Stimulated activated effector memory CD8-positive, alpha-beta T cell treated with anti-CD3 and anti-CD28 coated beads, Interleukin-12 subunit alpha, Interleukin-12 subunit beta, amount 100 ng/mL, for 72 hours (primary cell): ENCODE data around the gene ZP1.

Experiments
- ATAC-seq: fragments of 150-1000 bp; cut with Tn5 transposase; 2 replicates; pipeline ENCODE4 v1.10.0; 2021
- DNase-seq, 2 donors: peaks; one replicate each; pipeline ENCODE4 v3.0.0; 2021 to 2022; ENCODE audit warnings: low spot score in 2 of 2
- H3K27ac Mint-ChIP-seq: one replicate; pipeline ENCODE4 v1.8.0; 2022; ENCODE audit warnings: mild to moderate bottlenecking, mixed read lengths
- H3K36me3 Mint-ChIP-seq: one replicate; pipeline ENCODE4 v1.8.0; 2022; ENCODE audit warnings: mild to moderate bottlenecking, mixed read lengths
- H3K4me1 Mint-ChIP-seq: one replicate; pipeline ENCODE4 v1.8.0; 2022; ENCODE audit warnings: mixed read lengths
- H3K4me3 Mint-ChIP-seq: one replicate; pipeline ENCODE4 v1.8.0; 2022; ENCODE audit warnings: mild to moderate bottlenecking, mixed read lengths
- H3K9me3 Mint-ChIP-seq: one replicate; pipeline ENCODE4 v1.8.0; 2022; ENCODE audit warnings: mixed read lengths

The ZP1 gene

GRCh38 chr11:60878245-60879101 is 11.1 kb downstream of the ZP1 start:
- H3K36me3 Mint-ChIP-seq = peaks cover 33% of the 10 kb centered on the region
- ATAC-seq (no peak), DNase-seq (no peak)
- H3K4me3 Mint-ChIP-seq = no peak overlapping the region
- H3K27ac Mint-ChIP-seq = no peak overlapping the region
- H3K9me3 Mint-ChIP-seq = no peaks in the 10 kb centered on the region
- peaks cover 2% of the 10 kb centered on the region for H3K4me1 Mint-ChIP-seq

DNA sequence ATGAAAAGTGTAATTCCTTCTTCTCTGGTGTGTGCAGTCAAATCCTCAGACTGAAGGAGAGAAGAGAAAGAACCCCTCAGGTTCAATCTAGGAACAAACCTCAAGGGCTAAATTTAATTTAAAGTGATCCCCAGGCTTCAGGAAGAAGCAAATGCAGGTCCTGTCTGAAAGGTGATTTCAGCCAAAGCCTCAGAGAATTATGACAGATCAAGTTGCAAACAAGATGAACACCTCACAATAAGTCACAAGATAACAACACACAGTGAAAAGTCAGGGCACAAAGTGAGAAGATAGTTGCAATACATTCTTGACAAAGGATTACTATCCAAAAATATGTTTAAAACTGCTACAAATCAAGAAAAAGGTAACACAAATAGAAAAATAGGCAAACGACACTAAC is 11.8 kb downstream of the ZP1 start:
- no peak for DNase-seq
- no peak overlapping the region for H3K27ac Mint-ChIP-seq
- H3K9me3 Mint-ChIP-seq = no peaks in the 10 kb centered on the region
- H3K4me3 Mint-ChIP-seq = no peak overlapping the region
- peaks cover 9% of the 10 kb centered on the region for H3K4me1 Mint-ChIP-seq
- ATAC-seq = no peak
- peaks cover 39% of the 10 kb centered on the region for H3K36me3 Mint-ChIP-seq

- no peak for ATAC-seq
- Mint-ChIP-seq H3K27ac (peak overlapping the region; percentile 10), H3K4me1 (peaks cover 9% of the 10 kb centered on the region), H3K9me3 (no peaks in the 10 kb centered on the region), H3K36me3 (peaks cover 39% of the 10 kb centered on the region), H3K4me3 (no peak overlapping the region)
- no peak for DNase-seq
These were observed 12.7 kb downstream of the ZP1 start for GRCh38 chr11:60879971-60880588.

DNA sequence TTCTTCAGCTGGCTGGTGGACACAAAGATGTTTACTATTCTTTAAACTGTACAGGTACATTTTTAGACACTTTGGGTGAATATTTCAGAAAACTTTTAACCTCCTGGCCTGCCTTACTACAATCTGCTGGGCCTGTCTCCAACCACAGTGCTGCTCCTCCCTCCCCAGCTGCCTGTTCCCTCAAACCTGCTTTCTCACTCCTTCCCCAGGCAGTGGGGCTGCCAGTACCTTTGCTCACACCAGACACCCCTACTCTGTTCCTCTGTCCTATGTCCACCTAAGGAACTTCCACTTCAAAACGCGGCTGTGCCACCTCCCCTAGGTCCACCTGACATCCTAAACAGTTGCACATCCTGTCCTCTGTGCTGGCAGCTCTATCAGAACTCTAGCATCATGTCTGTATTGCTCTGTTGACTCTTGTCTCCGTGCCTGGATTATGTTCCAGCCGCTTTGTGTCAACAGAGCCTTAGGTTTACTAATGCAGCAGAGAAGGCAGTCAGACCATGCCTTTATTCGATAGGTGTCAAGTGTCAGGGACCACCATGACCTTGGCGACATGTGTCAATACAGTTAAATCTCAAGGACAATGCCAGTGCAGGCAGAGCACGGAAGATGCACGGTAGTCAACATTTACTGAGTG is 13.4 kb downstream of the ZP1 start:
- no peak overlapping the region for H3K4me3 Mint-ChIP-seq
- H3K27ac Mint-ChIP-seq = peak overlapping the region; percentile 10
- peaks cover 9% of the 10 kb centered on the region for H3K4me1 Mint-ChIP-seq
- no peaks in the 10 kb centered on the region for H3K9me3 Mint-ChIP-seq
- H3K36me3 Mint-ChIP-seq = peaks cover 39% of the 10 kb centered on the region
- DNase-seq (no peak), ATAC-seq (no peak)

DNA sequence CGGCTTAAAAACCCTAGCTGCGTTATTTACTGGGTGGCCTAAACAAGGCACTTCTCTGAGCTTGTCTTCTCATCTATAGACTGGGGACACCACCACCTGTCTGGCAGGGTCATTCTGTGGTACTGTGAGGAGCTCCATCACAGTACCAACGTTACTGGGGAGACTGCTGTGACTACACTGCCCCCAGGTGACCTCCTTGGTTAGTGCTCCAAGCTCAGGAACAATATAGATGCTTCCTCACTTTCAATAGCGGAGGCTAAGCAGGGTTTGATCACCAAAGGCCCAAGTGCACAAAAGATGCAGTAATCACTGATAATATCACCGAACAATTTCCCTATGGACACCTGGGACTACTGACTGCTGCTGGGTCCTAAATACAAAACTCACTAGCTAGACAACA is 20.2 kb downstream of the ZP1 start:
- Mint-ChIP-seq H3K27ac (peak overlapping the region; percentile 34), H3K36me3 (peaks cover 45% of the 10 kb centered on the region), H3K9me3 (no peaks in the 10 kb centered on the region), H3K4me3 (no peak overlapping the region), H3K4me1 (peaks cover 9% of the 10 kb centered on the region)
- DNase-seq (no peak), ATAC-seq (peak; percentile 79)

- ATAC-seq = no peak
- no peaks in the 10 kb centered on the region for H3K9me3 Mint-ChIP-seq
- no peak overlapping the region for H3K4me3 Mint-ChIP-seq
- no peaks in the 10 kb centered on the region for H3K4me1 Mint-ChIP-seq
- H3K27ac Mint-ChIP-seq = peak overlapping the region; percentile 55
- DNase-seq = no peak
- H3K36me3 Mint-ChIP-seq = peaks cover 58% of the 10 kb centered on the region
These were observed 22.5 kb downstream of the ZP1 start for GRCh38 chr11:60889869-60890311.

DNA sequence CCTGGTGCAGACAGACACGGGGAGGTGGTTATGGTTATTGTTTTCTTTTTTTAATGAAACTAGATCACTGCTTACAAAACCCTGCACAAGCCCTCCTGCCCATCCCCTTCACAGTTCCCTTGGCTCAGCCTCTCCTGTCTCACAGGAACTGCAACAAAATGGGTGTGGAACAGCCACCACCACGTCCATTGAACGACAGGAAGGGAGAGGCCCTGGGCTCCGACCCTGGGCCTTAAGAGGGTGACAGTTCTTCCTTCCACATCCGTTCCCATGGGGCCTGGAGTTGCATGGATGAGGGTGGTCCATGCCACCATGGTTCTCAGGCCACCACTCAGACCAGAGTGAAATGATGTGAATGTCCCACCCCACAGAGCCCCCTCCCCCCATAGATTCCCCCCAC is 23.4 kb downstream of the ZP1 start:
- no peak overlapping the region for H3K27ac Mint-ChIP-seq
- peaks cover 66% of the 10 kb centered on the region for H3K36me3 Mint-ChIP-seq
- no peaks in the 10 kb centered on the region for H3K4me1 Mint-ChIP-seq
- DNase-seq (no peak), ATAC-seq (no peak)
- no peak overlapping the region for H3K4me3 Mint-ChIP-seq
- no peaks in the 10 kb centered on the region for H3K9me3 Mint-ChIP-seq

- no peaks in the 10 kb centered on the region for H3K9me3 Mint-ChIP-seq
- DNase-seq (no peak), ATAC-seq (no peak)
- H3K4me1 Mint-ChIP-seq = no peaks in the 10 kb centered on the region
- peak overlapping the region; percentile 36 for H3K27ac Mint-ChIP-seq
- no peak overlapping the region for H3K4me3 Mint-ChIP-seq
- peaks cover 71% of the 10 kb centered on the region for H3K36me3 Mint-ChIP-seq
These were observed 23.9 kb downstream of the ZP1 start for GRCh38 chr11:60891103-60891741.

DNA sequence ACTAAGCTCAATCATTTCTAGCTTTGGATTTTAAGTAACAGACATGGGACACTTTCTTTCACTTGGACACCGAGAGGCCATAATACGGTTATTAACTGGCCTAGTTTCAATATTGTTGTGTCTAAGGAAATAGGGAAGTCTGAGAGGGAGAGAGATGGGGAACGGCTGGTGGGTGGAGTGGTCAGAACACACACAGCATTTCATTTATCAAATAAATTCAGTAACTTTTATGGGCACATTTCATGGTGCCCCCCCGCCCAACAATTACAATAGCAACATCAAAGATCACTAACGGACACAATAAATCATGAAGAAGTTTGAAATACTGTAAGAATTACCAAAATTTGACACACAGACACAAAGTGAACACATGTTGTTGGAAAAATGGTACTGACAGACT is 28.3 kb downstream of the ZP1 start:
- no peaks in the 10 kb centered on the region for H3K9me3 Mint-ChIP-seq
- H3K36me3 Mint-ChIP-seq = peaks cover 96% of the 10 kb centered on the region
- no peak for DNase-seq
- no peak for ATAC-seq
- H3K4me1 Mint-ChIP-seq = no peaks in the 10 kb centered on the region
- no peak overlapping the region for H3K4me3 Mint-ChIP-seq
- H3K27ac Mint-ChIP-seq = peak overlapping the region; percentile 21

DNA sequence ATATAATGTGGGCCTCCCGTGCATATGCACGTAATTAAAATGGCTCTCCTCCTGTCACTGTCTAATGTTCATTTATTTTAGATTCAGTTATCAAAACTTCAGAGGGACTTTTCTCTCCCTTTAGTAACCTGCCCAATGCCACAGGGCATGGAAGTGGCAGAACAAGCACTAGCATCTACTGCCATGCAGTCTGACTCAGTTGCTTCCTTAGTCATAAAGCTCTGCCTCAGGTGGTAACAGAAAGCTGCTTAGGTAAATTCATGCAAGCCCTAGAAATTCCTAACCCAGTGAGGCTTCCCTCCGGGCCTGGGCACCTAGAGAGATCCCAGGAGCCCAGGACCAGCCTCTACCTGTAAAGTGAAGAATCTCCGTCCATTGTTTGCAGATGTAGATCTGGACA is 30.2 kb downstream of the ZP1 start:
- Mint-ChIP-seq H3K4me1 (peaks cover 3% of the 10 kb centered on the region), H3K9me3 (no peaks in the 10 kb centered on the region), H3K36me3 (peaks cover 100% of the 10 kb centered on the region), H3K4me3 (no peak overlapping the region), H3K27ac (no peak overlapping the region)
- no peak for ATAC-seq
- no peak for DNase-seq

DNA sequence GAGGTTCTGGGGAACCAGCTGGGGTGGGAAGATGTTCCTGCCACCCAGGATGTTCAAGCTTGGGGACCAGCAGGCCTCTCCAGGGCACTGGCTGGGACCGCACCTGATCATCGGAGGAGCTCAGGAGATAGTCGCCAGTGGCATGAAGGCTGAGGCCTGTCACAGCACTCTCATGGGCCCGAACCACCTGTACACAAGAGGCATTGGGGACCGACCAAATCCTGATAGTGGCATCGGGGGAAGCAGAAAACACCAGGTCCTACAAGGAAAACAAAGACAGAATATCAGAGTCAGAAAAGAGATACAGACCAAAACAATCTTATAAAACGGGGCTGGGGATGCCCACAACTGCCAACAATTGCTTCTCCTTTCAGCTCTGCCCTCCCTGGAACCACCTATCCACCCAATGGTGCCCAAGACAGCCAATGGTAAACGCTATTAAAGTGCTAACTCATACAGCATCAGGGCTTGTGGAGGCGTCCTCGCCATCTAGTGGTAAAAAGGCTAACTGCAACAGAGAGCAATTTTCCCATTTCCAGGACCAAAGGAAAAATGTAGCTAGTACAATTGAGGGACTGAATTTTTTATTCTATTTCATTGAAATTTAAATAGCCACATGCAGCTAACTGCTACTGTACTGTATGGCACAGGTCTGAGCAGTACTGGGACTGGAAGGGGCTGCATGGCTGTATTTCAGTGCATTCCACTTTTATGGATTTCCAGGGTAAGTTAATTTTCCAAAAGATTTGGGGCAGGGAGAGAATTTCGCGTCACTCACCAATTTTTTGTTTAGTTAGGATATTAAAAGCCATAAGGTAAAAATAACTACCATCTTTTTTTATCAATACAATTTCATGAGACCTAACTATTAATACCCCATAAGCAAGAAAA is 31.9 kb downstream of the ZP1 start:
- H3K27ac Mint-ChIP-seq = no peak overlapping the region
- peaks cover 17% of the 10 kb centered on the region for H3K4me1 Mint-ChIP-seq
- DNase-seq (no peak), ATAC-seq (peak; percentile 76)
- H3K4me3 Mint-ChIP-seq = no peak overlapping the region
- H3K9me3 Mint-ChIP-seq = no peaks in the 10 kb centered on the region
- peaks cover 98% of the 10 kb centered on the region for H3K36me3 Mint-ChIP-seq

GRCh38 chr11:60899977-60900376 is 32.6 kb downstream of the ZP1 start:
- Mint-ChIP-seq H3K27ac (no peak overlapping the region), H3K9me3 (no peaks in the 10 kb centered on the region), H3K36me3 (peaks cover 91% of the 10 kb centered on the region), H3K4me1 (peaks cover 21% of the 10 kb centered on the region), H3K4me3 (no peak overlapping the region)
- ATAC-seq (no peak), DNase-seq (no peak)

GRCh38 chr11:60900673-60901404 is 33.5 kb downstream of the ZP1 start:
- Mint-ChIP-seq H3K4me3 (no peak overlapping the region), H3K4me1 (peaks cover 29% of the 10 kb centered on the region), H3K27ac (no peak overlapping the region), H3K9me3 (no peaks in the 10 kb centered on the region), H3K36me3 (peaks cover 82% of the 10 kb centered on the region)
- no peak for DNase-seq
- ATAC-seq = no peak

DNA sequence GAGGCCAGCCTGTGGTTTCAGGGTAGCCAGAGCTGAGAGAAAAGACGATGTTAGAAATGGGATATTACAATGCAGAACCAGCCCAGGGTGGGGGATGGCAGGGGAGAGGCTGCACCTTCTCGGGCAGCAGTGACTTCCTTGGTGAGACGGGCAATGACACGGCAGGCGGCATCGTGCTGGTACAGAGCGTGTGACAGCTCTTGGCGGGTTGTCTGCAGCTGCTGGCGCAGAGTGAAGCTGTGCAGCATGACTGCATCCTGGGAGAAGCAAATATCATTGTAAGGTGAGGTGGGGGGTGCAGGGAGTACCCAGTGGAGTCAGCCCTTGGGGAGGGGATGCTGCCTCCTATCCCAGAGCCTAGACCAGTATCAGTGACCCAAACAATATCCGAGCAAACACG is 35.3 kb downstream of the ZP1 start:
- Mint-ChIP-seq H3K36me3 (peaks cover 71% of the 10 kb centered on the region), H3K9me3 (no peaks in the 10 kb centered on the region), H3K4me3 (no peak overlapping the region), H3K27ac (peak overlapping the region; percentile 26), H3K4me1 (peaks cover 29% of the 10 kb centered on the region)
- DNase-seq (no peak), ATAC-seq (no peak)
